Measurements from ENCODE around the gene HOXC13.

HOXC13 gene

GRCh38 chr12:53964315-53964713, 25.7 kb downstream of the HOXC13 start:
- ChIA-PET CTCF (interaction anchor here (0.6 to 1.5 kb wide), 5 partner anchors 11 to 260 kb away, joined by 3 to 5 read pairs (median 4); no protein-coding TSS in a partner anchor), POLR2A (interaction anchor here (1.3 kb wide), 1 partner anchor 23 kb away, joined by 3 read pairs; no protein-coding TSS in a partner anchor)
- H3K4me1 ChIP-seq (ENCODE audit: control insufficient read depth, insufficient read depth, low read length): peaks cover 56% of the 10 kb centered on the region
- no peaks in the 10 kb centered on the region for H3K9me3 ChIP-seq (ENCODE audit: control insufficient read depth, insufficient read depth, low read depth, low read length)
- no peak overlapping the region for H3K4me3 ChIP-seq (ENCODE audit: low read depth, low read length)
- H3K36me3 ChIP-seq (ENCODE audit: control insufficient read depth in 2 of 2, insufficient read depth in 1 of 2, low read length in 2 of 2): peaks cover 0 to 8% of the 10 kb centered on the region in 2 experiments; a peak in 1 of 3 replicates
- H3K27ac ChIP-seq (ENCODE audit: extremely low read depth, low read depth, low read length): peak overlapping the region; percentile 96
- TF ChIP-seq SP7 (tag by site-specific recombination; IDR thresholded peaks at IDR 0.05) (0 out of 2 replicates have a peak, but pooled peaks have one; percentile 10), ZNF132 (tag by site-specific recombination; IDR thresholded peaks at IDR 0.05; ENCODE audit: borderline replicate concordance) (no peak), ZNF600 (tag by site-specific recombination; IDR thresholded peaks at IDR 0.05) (0 out of 2 replicates have a peak, but pooled peaks have one; percentile 5), ZNF221 (tag by site-specific recombination; IDR thresholded peaks at IDR 0.05; ENCODE audit: borderline replicate concordance) (no peak), ZNF596 (tag by site-specific recombination; IDR thresholded peaks at IDR 0.05) (peak; percentile 69), PRDM10 (tag by site-specific recombination; IDR thresholded peaks at IDR 0.05) (peak; percentile 73), ZNF398 (tag by site-specific recombination; IDR thresholded peaks at IDR 0.05) (peak; percentile 53), ZBTB11 (tag by site-specific recombination; conservative IDR thresholded peaks at IDR 0.05; ENCODE audit: low read depth) (peak; percentile 67), ZNF549 (tag by site-specific recombination; IDR thresholded peaks at IDR 0.05) (no peak), HOXD13 (CRISPR knock-in tag; IDR thresholded peaks at IDR 0.05; ENCODE audit: borderline replicate concordance) (no peak), ZBTB8A (tag by site-specific recombination; IDR thresholded peaks at IDR 0.05) (no peak), KLF16 (tag by site-specific recombination; IDR thresholded peaks at IDR 0.05) (peak; percentile 59; the same call in 1 of the 2 replicates), ZNF76 (tag by site-specific recombination; IDR thresholded peaks at IDR 0.05; ENCODE audit: borderline replicate concordance, low read depth) (0 out of 2 replicates have a peak, but pooled peaks have one; percentile 26), MZF1 (tag by site-specific recombination; IDR thresholded peaks at IDR 0.05; ENCODE audit: borderline replicate concordance) (peak; percentile 90), ZNF366 (tag by site-specific recombination; conservative IDR thresholded peaks at IDR 0.05) (0 out of 2 replicates have a peak, but pooled peaks have one; percentile 36), ZNF843 (tag by site-specific recombination; IDR thresholded peaks at IDR 0.05) (0 out of 2 replicates have a peak, but pooled peaks have one; percentile 39), KLF7 (tag by site-specific recombination; IDR thresholded peaks at IDR 0.05; ENCODE audit: borderline replicate concordance) (0 out of 2 replicates have a peak, but pooled peaks have one; percentile 56), ZNF394 (tag by site-specific recombination; IDR thresholded peaks at IDR 0.05; ENCODE audit: borderline replicate concordance) (peak; percentile 31; the same call in 1 of the 2 replicates), IKZF3 (tag by site-specific recombination; IDR thresholded peaks at IDR 0.05) (peak; percentile 89), ZNF501 (tag by site-specific recombination; IDR thresholded peaks at IDR 0.05) (no peak), ZNF239 (tag by site-specific recombination; IDR thresholded peaks at IDR 0.05) (no peak)
- TF ChIP-seq, protein P1, sequence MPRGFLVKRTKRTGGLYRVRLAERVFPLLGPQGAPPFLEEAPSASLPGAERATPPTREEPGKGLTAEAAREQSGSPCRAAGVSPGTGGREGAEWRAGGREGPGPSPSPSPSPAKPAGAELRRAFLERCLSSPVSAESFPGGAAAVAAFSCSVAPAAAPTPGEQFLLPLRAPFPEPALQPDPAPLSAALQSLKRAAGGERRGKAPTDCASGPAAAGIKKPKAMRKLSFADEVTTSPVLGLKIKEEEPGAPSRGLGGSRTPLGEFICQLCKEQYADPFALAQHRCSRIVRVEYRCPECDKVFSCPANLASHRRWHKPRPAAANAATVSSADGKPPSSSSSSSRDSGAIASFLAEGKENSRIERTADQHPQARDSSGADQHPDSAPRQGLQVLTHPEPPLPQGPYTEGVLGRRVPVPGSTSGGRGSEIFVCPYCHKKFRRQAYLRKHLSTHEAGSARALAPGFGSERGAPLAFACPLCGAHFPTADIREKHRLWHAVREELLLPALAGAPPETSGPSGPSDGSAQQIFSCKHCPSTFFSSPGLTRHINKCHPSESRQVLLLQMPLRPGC (tag by site-specific recombination; IDR thresholded peaks at IDR 0.05): peak; percentile 22; the same call in 1 of the 2 replicates
- TF ChIP-seq, protein P2, sequence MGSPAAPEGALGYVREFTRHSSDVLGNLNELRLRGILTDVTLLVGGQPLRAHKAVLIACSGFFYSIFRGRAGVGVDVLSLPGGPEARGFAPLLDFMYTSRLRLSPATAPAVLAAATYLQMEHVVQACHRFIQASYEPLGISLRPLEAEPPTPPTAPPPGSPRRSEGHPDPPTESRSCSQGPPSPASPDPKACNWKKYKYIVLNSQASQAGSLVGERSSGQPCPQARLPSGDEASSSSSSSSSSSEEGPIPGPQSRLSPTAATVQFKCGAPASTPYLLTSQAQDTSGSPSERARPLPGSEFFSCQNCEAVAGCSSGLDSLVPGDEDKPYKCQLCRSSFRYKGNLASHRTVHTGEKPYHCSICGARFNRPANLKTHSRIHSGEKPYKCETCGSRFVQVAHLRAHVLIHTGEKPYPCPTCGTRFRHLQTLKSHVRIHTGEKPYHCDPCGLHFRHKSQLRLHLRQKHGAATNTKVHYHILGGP (tag by site-specific recombination; IDR thresholded peaks at IDR 0.05): peak; percentile 67

All from HEK293 (cell line).